ENCODE measurements around the gene SRRD. TPM values are rescaled to one million over a fixed set of nuclear protein-coding genes. Genes with fewer than 3 reads are reported as not detected.

SRRD gene
- total RNA-seq, 4 donors from 2014 or later, result 11.4 to 27.3 (median 13.6) TPM

DNA sequence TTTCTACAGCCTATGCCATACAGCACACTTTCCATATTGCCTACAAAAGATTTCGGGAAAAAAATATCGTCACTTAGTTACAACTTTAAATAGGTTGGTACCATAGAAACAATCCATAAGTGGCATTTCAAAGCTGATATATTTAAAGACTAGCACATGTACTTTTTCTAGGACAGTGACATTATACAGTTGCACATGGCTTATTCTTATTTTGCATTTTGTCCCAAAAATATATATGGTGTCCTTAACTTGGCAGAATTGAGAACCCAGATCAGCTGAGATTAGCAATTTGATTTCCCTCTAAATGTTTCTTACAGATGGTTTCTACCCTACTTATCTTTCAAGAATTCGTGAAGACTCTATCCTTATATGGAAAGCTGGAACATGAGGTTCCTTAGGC lies 32.3 kb downstream of the SRRD start:
- Histone ChIP-seq H3K4me3 (no peak overlapping the region), H3K27me3 (no peaks in the 10 kb centered on the region), H3K9me3 (no peaks in the 10 kb centered on the region), H3K36me3 (peaks cover 0 to under 1% (median 0%) of the 10 kb centered on the region in 3 donors), H3K27ac (no peak overlapping the region), H3K4me1 (peaks cover 5 to 25% (median 15%) of the 10 kb centered on the region in 3 donors)
- DNase-seq, result no peak
- intact Hi-C loops (cut with DNase I), result no loop called here
- no peak for TF ChIP-seq POLR2A (IDR thresholded peaks at IDR 0.05)
- TF ChIP-seq, protein P1, sequence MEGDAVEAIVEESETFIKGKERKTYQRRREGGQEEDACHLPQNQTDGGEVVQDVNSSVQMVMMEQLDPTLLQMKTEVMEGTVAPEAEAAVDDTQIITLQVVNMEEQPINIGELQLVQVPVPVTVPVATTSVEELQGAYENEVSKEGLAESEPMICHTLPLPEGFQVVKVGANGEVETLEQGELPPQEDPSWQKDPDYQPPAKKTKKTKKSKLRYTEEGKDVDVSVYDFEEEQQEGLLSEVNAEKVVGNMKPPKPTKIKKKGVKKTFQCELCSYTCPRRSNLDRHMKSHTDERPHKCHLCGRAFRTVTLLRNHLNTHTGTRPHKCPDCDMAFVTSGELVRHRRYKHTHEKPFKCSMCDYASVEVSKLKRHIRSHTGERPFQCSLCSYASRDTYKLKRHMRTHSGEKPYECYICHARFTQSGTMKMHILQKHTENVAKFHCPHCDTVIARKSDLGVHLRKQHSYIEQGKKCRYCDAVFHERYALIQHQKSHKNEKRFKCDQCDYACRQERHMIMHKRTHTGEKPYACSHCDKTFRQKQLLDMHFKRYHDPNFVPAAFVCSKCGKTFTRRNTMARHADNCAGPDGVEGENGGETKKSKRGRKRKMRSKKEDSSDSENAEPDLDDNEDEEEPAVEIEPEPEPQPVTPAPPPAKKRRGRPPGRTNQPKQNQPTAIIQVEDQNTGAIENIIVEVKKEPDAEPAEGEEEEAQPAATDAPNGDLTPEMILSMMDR (IDR thresholded peaks at IDR 0.05), result no peak
- WGBS, 2 donors, result 71 to 88% methylated on average over 3 of the region's 3 CpGs

DNA sequence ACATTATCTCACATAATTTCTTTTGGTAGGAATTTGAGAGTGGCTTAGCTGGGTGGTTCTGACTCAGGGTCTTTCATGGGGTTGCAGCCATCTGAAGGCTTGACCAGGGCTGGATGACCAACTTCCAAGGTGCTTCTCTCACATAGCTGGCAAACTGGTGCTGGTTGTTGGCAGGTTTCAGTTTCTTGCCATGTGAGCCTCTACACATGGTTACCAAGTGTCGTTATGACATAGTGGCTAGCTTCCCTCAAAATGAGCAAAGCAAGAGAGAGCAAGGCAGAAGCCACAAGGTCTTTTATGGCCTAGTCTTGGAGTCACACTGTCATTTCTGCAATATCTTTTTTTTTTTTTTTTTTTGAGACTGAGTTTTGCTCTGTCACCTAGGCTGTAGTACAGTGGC lies 32.8 kb downstream of the SRRD start:
- no peak overlapping the region for H3K4me3 ChIP-seq
- intact Hi-C loops (cut with DNase I), result no loop called here
- H3K27me3 ChIP-seq, result no peaks in the 10 kb centered on the region
- H3K36me3 ChIP-seq, result no peaks in the 10 kb centered on the region
- 69 to 100% methylated on average over 1 of the region's 1 CpG for WGBS, 2 donors
- TF ChIP-seq, protein P1 (IDR thresholded peaks at IDR 0.05), result no peak
- TF ChIP-seq POLR2A (IDR thresholded peaks at IDR 0.05), result no peak
- no peaks in the 10 kb centered on the region for H3K9me3 ChIP-seq
- H3K27ac ChIP-seq, result no peak overlapping the region
- DNase-seq, result no peak
- H3K4me1 ChIP-seq, result peaks cover 2 to 20% (median 10%) of the 10 kb centered on the region in 3 donors

- DNase-seq, result no peak
- H3K4me1 ChIP-seq, result peaks cover 0 to 15% (median 7%) of the 10 kb centered on the region in 3 donors
- H3K36me3 ChIP-seq, result peaks cover 0 to under 1% (median 0%) of the 10 kb centered on the region in 3 donors
- TF ChIP-seq POLR2A (IDR thresholded peaks at IDR 0.05), result no peak
- TF ChIP-seq, protein P1 (IDR thresholded peaks at IDR 0.05), result no peak
- WGBS, 2 donors, result 96% methylated on average over 5 of the region's 5 CpGs
- intact Hi-C loops (cut with DNase I), result no loop called here
- H3K4me3 ChIP-seq, result no peak overlapping the region
- H3K9me3 ChIP-seq, result no peaks in the 10 kb centered on the region
- H3K27ac ChIP-seq, result no peak overlapping the region
- no peaks in the 10 kb centered on the region for H3K27me3 ChIP-seq
These were observed 33.8 kb downstream of the SRRD start for GRCh38 chr22:26517429-26517828.

DNA sequence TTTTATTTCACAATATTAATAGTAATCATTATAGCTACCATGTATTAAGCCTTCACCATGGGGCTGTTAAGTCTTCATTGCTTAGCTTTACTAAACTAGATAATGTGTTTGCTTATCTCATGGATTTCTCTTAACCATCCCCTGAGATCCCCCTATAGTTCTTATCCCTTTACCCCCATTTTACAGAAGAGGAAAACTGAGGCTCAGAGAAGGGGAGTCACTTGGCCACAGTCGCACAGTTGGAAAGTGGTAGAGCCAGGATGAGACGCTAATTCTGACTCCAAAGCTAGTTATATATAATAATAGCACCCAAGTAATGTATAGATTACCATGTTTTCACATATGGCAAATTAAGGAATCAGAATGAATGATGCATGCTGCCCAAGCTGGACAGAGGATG lies 38.3 kb downstream of the SRRD start:
- WGBS, 2 donors, result 88 to 96% methylated on average over 2 of the region's 2 CpGs
- TF ChIP-seq POLR2A (IDR thresholded peaks at IDR 0.05), result no peak
- TF ChIP-seq, protein P1 (IDR thresholded peaks at IDR 0.05), result no peak
- Histone ChIP-seq H3K4me1 (no peaks in the 10 kb centered on the region), H3K27me3 (no peaks in the 10 kb centered on the region), H3K4me3 (no peak overlapping the region), H3K36me3 (peaks cover 0 to 42% (median 0%) of the 10 kb centered on the region in 3 donors), H3K27ac (no peak overlapping the region), H3K9me3 (no peaks in the 10 kb centered on the region)
- no peak for DNase-seq
- intact Hi-C loops (cut with DNase I), result no loop called here

DNA sequence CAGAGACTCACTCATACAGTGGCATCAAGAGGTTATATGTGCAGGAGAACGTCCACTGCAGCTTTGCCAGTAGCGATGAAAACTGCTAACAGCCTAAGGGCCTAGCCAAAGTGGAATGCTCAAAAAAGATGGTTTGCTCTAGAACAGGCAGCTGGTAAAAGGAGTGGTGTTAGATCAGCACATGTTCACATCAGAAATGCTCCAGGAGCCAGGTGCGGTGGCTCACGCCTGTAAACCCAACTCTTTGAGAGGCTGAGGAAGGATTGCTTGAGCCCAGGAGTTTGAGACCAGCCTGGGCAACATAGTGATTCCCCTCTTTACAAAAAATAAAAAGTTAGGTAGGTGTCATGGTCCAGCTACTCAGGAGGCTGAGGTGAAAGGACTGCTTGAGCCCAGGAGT lies 38.9 kb downstream of the SRRD start:
- no peaks in the 10 kb centered on the region for H3K27me3 ChIP-seq
- WGBS, 2 donors, result 88 to 92% methylated on average over 4 of the region's 4 CpGs
- no peaks in the 10 kb centered on the region for H3K9me3 ChIP-seq
- H3K4me1 ChIP-seq, result no peaks in the 10 kb centered on the region
- TF ChIP-seq, protein P1 (IDR thresholded peaks at IDR 0.05), result no peak
- no peak for TF ChIP-seq POLR2A (IDR thresholded peaks at IDR 0.05)
- intact Hi-C loops (cut with DNase I), result no loop called here
- no peak overlapping the region for H3K4me3 ChIP-seq
- no peak overlapping the region for H3K27ac ChIP-seq
- peaks cover 0 to 48% (median 5%) of the 10 kb centered on the region in 3 donors for H3K36me3 ChIP-seq
- DNase-seq, result no peak

All from esophagus squamous epithelium (tissue), 5 donors.